Measurements from ENCODE around the gene SV2C. TPM values are rescaled to one million over a fixed set of nuclear protein-coding genes. Genes with fewer than 3 reads are reported as not detected.
"Not testable (repeated sequence)": the region's sequence is repeated elsewhere in the genome, so short reads cannot be mapped to it uniquely, and the experiment has no call there.

Gene SV2C
- total RNA-seq, 1 donor from 2014 or later, result 0.05 TPM

DNA sequence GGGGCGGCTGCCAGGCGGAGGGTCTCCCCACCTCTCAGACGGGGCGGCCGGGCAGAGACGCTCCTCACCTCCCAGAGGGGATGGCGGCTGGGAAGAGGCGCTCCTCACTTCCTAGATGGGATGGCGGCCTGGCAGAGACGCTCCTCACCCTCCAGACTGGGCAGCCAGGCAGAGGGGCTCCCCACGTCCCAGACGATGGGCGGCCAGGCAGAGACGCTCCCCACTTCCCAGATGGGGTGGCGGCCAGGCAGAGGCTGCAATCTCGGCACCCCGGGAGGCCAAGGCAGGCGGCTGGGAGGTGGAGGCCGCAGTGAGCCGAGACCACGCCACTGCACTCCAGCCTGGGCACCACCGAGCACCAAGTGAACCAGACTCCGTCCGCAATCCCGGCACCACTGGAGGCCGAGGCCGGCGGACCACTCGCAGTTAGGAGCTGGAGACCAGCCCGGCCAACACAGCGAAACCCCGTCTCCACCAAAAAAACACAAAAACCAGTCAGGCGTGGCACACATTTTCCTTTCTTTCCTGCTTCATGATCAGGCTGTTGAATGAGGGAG is 253.1 kb downstream of the SV2C start:
- H3K4me1 Mint-ChIP-seq (ENCODE audit: low read depth), result peaks cover 32% of the 10 kb centered on the region
- not testable (repeated sequence) for H3K9me3 Mint-ChIP-seq; H3K36me3 Mint-ChIP-seq (ENCODE audit: low read depth); H3K27me3 Mint-ChIP-seq (ENCODE audit: low read depth); H3K4me3 Mint-ChIP-seq (ENCODE audit: low read depth); H3K27ac Mint-ChIP-seq; DNase-seq (ENCODE audit: low spot score)
- intact Hi-C loops (cut with micrococcal nuclease), result loop anchor here (5.0 kb wide), 1 partner anchor 306 kb away; no protein-coding TSS in a partner anchor

DNA sequence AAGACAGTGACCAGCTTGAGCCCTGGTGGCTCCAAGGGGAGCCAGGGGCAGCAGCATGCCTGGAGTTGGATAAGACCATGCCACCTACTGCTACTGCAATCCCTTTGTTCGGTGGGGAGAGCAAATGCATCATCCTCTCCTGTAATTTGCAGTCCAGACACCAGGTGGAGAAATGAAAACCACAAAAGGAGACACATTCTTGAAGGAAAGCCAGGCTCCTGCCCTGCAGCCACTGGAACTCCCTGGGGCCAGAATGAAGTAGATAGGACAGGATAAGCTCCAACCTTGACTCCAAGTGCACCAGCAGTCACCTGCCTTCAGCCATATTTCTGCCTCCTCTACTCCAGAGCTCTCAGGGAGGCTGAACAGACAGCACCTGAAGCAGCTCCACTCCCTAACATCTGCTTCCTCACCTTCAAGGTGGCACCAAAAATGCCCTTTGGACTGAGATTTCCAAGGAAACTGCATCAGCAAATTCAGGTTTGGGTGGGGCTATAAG is 254.8 kb downstream of the SV2C start:
- no peaks in the 10 kb centered on the region for H3K27me3 Mint-ChIP-seq (ENCODE audit: low read depth)
- no peak overlapping the region for H3K4me3 Mint-ChIP-seq (ENCODE audit: low read depth)
- peak; percentile 26 for DNase-seq (ENCODE audit: low spot score)
- H3K27ac Mint-ChIP-seq, result no peak overlapping the region
- H3K36me3 Mint-ChIP-seq (ENCODE audit: low read depth), result no peaks in the 10 kb centered on the region
- peaks cover 25% of the 10 kb centered on the region for H3K4me1 Mint-ChIP-seq (ENCODE audit: low read depth)
- no peaks in the 10 kb centered on the region for H3K9me3 Mint-ChIP-seq
- intact Hi-C loops (cut with micrococcal nuclease), result loop anchor here (5.0 kb wide), 1 partner anchor 304 kb away; no protein-coding TSS in a partner anchor

DNA sequence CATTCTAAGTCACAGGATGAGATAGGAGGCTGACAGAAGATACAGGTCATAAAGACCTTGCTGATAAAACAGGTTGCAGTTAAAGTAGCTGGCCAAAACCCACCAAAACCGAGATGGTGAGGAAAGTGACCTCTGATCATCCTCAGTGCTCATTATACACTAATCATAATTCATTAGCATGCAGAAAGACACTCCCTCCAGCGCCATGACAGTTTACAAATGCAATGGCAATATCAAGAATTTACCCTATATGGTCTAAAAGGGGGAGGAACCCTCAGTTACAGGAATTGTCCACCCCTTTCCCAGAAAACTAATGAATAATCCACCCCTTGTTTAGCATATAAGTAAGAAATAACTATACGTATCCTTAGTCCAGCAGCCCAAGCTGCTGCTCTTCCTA is 256.7 kb downstream of the SV2C start:
- Mint-ChIP-seq H3K27ac (no peak overlapping the region), H3K27me3 (ENCODE audit: low read depth) (no peaks in the 10 kb centered on the region), H3K9me3 (no peaks in the 10 kb centered on the region), H3K4me3 (ENCODE audit: low read depth) (no peak overlapping the region), H3K36me3 (ENCODE audit: low read depth) (no peaks in the 10 kb centered on the region), H3K4me1 (ENCODE audit: low read depth) (peaks cover 18% of the 10 kb centered on the region)
- DNase-seq (ENCODE audit: low spot score), result no peak
- intact Hi-C loops (cut with micrococcal nuclease), result loop anchor here (5.0 kb wide), 1 partner anchor 302 kb away; no protein-coding TSS in a partner anchor

DNA sequence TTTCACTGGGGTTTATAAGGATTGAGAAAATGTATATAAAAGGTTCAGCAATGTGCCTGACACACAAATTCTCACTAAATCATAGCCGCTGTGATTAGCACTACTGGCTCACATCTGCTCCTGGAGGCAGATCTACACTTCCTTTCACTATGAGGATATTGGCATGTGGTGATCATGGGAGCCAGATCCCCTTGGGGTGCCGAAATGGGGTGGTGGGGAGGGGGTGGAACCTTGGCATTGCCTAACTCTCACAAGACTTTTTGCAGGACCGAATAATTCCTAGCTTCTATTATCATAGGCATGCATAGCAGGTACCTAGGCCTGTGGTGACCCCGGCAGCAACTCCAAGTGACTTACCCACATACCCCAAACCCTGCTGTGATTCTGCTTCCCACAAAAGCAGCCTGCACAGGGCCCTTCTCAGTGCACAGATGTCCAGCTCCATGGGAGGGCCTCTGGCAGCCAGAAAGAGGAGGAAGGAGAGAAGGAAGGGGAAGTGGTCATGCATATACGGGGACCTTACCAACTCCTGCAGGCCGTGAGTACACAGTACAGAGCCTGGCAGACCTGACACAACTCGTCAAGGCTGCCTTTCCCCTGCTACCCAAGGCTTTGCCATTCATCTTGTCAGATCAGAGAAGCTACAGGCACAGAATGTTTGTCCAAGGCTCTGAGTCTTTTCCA is 258.6 kb downstream of the SV2C start:
- no peaks in the 10 kb centered on the region for H3K27me3 Mint-ChIP-seq (ENCODE audit: low read depth)
- DNase-seq (ENCODE audit: low spot score), result no peak
- no peak overlapping the region for H3K4me3 Mint-ChIP-seq (ENCODE audit: low read depth)
- H3K9me3 Mint-ChIP-seq, result no peaks in the 10 kb centered on the region
- peaks cover 18% of the 10 kb centered on the region for H3K4me1 Mint-ChIP-seq (ENCODE audit: low read depth)
- H3K27ac Mint-ChIP-seq, result no peak overlapping the region
- no peaks in the 10 kb centered on the region for H3K36me3 Mint-ChIP-seq (ENCODE audit: low read depth)
- intact Hi-C loops (cut with micrococcal nuclease), result no loop called here

DNA sequence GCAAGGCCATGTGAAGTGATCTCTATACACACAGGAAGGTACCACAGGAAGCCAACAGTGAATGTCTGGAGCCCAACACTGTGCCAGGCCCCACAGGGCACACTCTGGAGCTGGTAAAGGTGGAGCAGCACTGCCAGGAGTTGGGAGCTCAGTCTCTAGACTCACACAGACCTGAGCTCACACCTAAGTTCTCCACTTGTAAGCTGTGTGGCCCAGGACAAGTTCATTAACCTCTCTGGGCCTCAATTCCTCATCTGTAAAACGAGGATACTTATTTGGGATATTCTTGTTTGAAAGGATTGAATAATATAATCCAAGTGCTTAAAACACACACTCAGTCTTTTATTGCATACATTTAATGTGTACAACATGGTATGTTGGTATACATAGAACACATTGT is 259.3 kb downstream of the SV2C start:
- Mint-ChIP-seq H3K27me3 (ENCODE audit: low read depth) (no peaks in the 10 kb centered on the region), H3K4me1 (ENCODE audit: low read depth) (peaks cover 16% of the 10 kb centered on the region), H3K4me3 (ENCODE audit: low read depth) (no peak overlapping the region), H3K36me3 (ENCODE audit: low read depth) (no peaks in the 10 kb centered on the region), H3K27ac (no peak overlapping the region), H3K9me3 (no peaks in the 10 kb centered on the region)
- intact Hi-C loops (cut with micrococcal nuclease), result no loop called here
- no peak for DNase-seq (ENCODE audit: low spot score)

DNA sequence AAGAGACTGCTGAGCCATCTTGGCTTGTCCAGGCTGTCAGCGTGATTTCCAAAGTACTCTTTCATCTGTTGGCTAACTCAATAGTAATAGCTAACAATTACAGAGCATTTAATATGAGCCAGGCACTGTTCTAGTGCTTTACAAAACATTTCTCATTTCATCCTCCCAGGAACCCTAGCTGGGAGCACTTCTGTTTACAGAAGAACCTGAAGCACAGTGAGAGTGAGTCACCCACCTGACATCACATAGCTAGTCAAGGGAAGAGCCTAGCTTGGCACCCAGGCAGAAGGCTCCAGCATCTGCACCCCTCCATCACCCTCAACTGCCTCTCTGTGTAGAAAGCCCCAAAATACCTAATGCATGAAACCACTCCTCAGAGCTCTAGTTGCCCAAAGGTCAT is 262.4 kb downstream of the SV2C start:
- no peaks in the 10 kb centered on the region for H3K27me3 Mint-ChIP-seq (ENCODE audit: low read depth)
- H3K36me3 Mint-ChIP-seq (ENCODE audit: low read depth), result no peaks in the 10 kb centered on the region
- H3K4me3 Mint-ChIP-seq (ENCODE audit: low read depth), result no peak overlapping the region
- H3K4me1 Mint-ChIP-seq (ENCODE audit: low read depth), result peaks cover 11% of the 10 kb centered on the region
- H3K9me3 Mint-ChIP-seq, result no peaks in the 10 kb centered on the region
- H3K27ac Mint-ChIP-seq, result no peak overlapping the region
- DNase-seq (ENCODE audit: low spot score), result no peak
- intact Hi-C loops (cut with micrococcal nuclease), result no loop called here

DNA sequence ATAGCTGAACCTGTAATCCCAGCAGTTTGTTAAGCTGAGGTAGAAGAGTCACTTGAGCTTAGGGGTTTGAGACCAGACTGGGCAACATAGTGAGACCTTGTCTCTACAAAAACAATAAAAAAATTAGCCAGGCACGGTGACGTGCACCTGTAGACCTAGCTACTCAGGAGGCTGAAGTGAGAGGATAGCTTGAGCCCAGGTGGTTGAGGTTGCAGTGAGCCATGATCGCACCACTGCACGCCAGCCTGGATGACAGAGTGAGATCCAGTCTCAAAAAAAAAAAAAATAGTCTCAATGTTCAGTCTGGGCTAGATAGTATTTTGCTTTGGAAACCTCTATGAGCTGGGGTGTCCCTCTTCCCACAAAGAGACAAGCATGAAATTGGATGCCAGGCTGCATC is 268.0 kb downstream of the SV2C start:
- Mint-ChIP-seq H3K9me3 (no peaks in the 10 kb centered on the region), H3K4me3 (ENCODE audit: low read depth) (no peak overlapping the region)

DNA sequence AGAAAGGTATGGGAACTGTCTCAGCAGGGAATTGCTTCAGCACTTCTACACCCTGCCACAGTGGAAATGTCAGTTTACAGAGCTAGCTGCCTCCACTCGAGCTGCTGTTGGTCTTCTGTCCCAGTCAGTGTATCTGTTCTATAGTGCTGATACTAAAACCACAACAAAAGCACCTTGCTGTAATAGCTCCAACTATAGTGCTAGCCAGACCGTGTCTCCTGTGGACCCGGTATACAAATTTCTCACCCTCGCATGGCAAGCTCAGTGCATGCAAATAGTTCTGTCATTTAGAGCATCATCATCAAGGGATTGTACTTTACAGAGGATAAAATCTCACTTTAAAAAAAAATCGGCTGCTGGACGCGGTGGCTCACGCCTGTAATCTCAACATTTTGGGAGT is 268.4 kb downstream of the SV2C start:
- no peak overlapping the region for H3K27ac Mint-ChIP-seq
- H3K27me3 Mint-ChIP-seq (ENCODE audit: low read depth), result peaks cover 6% of the 10 kb centered on the region
- H3K4me1 Mint-ChIP-seq (ENCODE audit: low read depth), result peaks cover 4% of the 10 kb centered on the region
- intact Hi-C loops (cut with micrococcal nuclease), result no loop called here
- no peaks in the 10 kb centered on the region for H3K36me3 Mint-ChIP-seq (ENCODE audit: low read depth)
- no peaks in the 10 kb centered on the region for H3K9me3 Mint-ChIP-seq
- no peak overlapping the region for H3K4me3 Mint-ChIP-seq (ENCODE audit: low read depth)
- no peak for DNase-seq (ENCODE audit: low spot score)

More for the DNA sequence above, 268.0 kb downstream of the SV2C start:
- peaks cover 4% of the 10 kb centered on the region for H3K4me1 Mint-ChIP-seq (ENCODE audit: low read depth)
- no peaks in the 10 kb centered on the region for H3K36me3 Mint-ChIP-seq (ENCODE audit: low read depth)
- peaks cover 6% of the 10 kb centered on the region for H3K27me3 Mint-ChIP-seq (ENCODE audit: low read depth)
- intact Hi-C loops (cut with micrococcal nuclease), result no loop called here
- H3K27ac Mint-ChIP-seq, result no peak overlapping the region
- DNase-seq (ENCODE audit: low spot score), result no peak

DNA sequence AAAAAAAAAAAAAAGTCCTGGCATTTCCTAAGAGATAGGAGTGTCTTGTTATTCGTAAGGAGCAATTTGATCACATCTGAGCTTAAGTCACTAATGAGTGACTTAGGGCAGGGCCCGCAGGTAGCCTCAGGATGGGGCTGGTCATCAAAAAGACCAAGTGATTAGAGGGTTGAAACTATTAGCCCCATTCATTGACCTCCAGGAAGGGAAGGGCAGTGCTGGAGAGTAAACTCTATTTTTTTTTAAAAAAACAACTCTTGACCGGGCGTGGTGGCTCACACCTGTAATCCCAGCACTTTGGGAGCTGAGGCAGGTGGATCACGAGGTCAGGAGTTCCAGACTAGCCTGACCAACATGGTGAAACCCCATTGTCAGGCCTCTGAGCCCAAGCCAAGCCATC is 273.7 kb downstream of the SV2C start:
- Mint-ChIP-seq H3K4me1 (ENCODE audit: low read depth) (no peaks in the 10 kb centered on the region), H3K27ac (no peak overlapping the region), H3K4me3 (ENCODE audit: low read depth) (no peak overlapping the region), H3K27me3 (ENCODE audit: low read depth) (peaks cover 9% of the 10 kb centered on the region), H3K9me3 (no peaks in the 10 kb centered on the region), H3K36me3 (ENCODE audit: low read depth) (no peaks in the 10 kb centered on the region)
- DNase-seq (ENCODE audit: low spot score), result no peak
- intact Hi-C loops (cut with micrococcal nuclease), result no loop called here

DNA sequence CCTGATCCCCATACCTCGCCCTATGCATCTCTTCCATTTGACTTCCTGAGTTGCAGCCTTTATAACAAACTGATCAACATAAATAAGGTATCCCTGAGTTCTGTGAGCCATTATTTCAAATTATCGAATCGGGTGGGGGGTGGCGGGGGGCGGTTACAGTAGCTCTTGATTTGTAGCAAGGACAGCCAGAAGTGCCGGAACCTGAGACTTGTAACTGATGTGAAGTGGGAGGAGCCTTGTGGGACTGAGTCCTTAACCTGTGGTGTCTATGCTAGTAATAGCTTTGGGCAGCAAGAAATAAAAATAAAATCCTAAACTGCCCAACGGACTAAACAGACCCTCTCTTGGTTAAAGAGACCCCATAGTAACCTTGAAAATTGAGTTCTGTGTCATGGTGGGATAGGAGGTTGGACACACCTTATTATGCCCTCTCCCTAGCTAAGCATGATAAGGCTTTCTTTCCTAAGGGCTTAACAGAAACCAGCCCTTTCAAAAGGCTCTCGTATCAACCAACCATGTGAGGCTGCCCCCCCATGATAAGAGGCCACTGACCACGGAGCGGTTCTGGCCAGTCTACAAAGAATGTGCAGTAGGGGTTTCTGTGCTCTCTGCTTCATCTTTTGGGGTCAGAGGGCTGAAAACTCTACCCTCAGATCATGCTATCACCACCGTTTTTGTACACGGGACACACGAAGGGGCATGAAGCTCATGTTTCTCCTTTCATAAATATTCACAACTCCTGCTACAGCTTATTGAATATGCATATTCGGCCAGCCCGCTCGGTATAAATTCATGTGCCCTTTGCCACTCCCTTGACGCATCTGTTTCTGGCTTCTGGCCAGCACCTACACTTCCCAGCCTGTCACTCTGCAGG is 280.4 kb downstream of the SV2C start:
- no peaks in the 10 kb centered on the region for H3K36me3 Mint-ChIP-seq (ENCODE audit: low read depth)
- intact Hi-C loops (cut with micrococcal nuclease), result no loop called here
- H3K4me1 Mint-ChIP-seq (ENCODE audit: low read depth), result peaks cover 7% of the 10 kb centered on the region
- H3K4me3 Mint-ChIP-seq (ENCODE audit: low read depth), result no peak overlapping the region
- no peak overlapping the region for H3K27ac Mint-ChIP-seq
- no peaks in the 10 kb centered on the region for H3K9me3 Mint-ChIP-seq
- peaks cover 5% of the 10 kb centered on the region for H3K27me3 Mint-ChIP-seq (ENCODE audit: low read depth)
- no peak for DNase-seq (ENCODE audit: low spot score)

DNA sequence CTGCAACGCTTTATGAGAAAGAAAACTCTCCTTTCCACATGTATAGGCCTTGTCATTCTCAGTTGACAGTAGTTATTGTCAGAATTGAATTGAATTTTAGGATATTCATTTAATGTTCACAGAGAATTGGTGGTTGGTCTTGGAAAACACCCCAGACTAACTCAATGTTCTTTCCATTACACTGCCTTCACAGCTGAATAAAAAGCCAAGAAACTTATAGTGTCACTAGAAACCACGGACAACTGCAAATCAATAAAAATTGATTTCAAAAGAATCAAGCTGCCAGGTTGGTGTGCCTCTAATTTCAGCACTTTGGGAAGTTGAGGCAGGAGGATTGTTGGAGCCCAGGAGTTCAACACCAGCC is 281.0 kb downstream of the SV2C start:
- Mint-ChIP-seq H3K27ac (no peak overlapping the region), H3K27me3 (ENCODE audit: low read depth) (peaks cover 5% of the 10 kb centered on the region), H3K4me1 (ENCODE audit: low read depth) (peaks cover 9% of the 10 kb centered on the region)

DNA sequence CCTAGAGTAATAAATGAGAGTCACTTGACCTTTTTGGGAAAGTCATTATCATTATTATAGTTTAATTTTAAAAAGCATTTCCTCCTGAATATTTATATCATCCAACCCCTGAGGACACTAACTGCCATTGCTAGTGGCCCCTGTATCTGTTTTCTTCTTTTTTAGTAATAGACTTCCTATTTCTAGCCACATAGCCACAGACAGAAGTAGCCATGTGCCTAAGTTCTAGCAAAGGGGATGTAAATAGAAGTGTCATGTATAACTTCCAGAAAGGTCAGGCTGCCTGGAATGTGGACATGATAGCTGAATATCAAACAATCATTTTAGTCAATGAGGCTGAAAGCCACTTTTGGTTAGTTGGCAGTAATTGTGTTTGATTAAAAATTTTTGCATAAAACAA is 282.4 kb downstream of the SV2C start:
- no peaks in the 10 kb centered on the region for H3K36me3 Mint-ChIP-seq (ENCODE audit: low read depth)
- H3K27ac Mint-ChIP-seq, result no peak overlapping the region
- DNase-seq (ENCODE audit: low spot score), result no peak
- peaks cover 5% of the 10 kb centered on the region for H3K27me3 Mint-ChIP-seq (ENCODE audit: low read depth)
- H3K4me3 Mint-ChIP-seq (ENCODE audit: low read depth), result no peak overlapping the region
- intact Hi-C loops (cut with micrococcal nuclease), result loop anchor here (5.0 kb wide), 1 partner anchor 33 kb away; no protein-coding TSS in a partner anchor
- H3K9me3 Mint-ChIP-seq, result no peaks in the 10 kb centered on the region
- H3K4me1 Mint-ChIP-seq (ENCODE audit: low read depth), result peaks cover 9% of the 10 kb centered on the region

More for the DNA sequence above, 281.0 kb downstream of the SV2C start:
- no peak for DNase-seq (ENCODE audit: low spot score)
- Mint-ChIP-seq H3K9me3 (no peaks in the 10 kb centered on the region), H3K4me3 (ENCODE audit: low read depth) (no peak overlapping the region), H3K36me3 (ENCODE audit: low read depth) (no peaks in the 10 kb centered on the region)
- intact Hi-C loops (cut with micrococcal nuclease), result no loop called here

DNA sequence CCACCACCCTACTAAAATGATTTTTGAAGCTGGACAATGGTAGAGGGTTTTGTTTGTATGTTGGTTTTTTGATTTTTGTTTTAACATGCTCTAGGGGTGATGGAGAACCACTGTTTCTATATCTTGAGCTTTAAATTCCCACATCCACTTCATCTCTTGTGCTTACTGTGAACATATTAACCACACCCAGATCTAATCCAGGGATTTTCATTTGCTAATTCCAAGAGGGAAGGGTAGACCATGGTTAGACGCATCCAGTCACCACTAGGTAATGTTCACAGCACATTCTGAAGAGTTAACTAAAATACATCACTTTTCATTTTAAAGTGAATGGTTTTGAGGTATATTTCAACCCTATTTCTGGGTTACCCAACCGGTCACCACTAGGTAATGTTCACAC is 283.4 kb downstream of the SV2C start:
- no peak overlapping the region for H3K27ac Mint-ChIP-seq
- peaks cover 2% of the 10 kb centered on the region for H3K27me3 Mint-ChIP-seq (ENCODE audit: low read depth)
- peaks cover 9% of the 10 kb centered on the region for H3K4me1 Mint-ChIP-seq (ENCODE audit: low read depth)
- H3K9me3 Mint-ChIP-seq, result no peaks in the 10 kb centered on the region
- DNase-seq (ENCODE audit: low spot score), result no peak
- H3K4me3 Mint-ChIP-seq (ENCODE audit: low read depth), result no peak overlapping the region
- H3K36me3 Mint-ChIP-seq (ENCODE audit: low read depth), result no peaks in the 10 kb centered on the region
- intact Hi-C loops (cut with micrococcal nuclease), result loop anchor here (5.0 kb wide), 1 partner anchor 34 kb away; no protein-coding TSS in a partner anchor
